ENCODE measurements around the gene RNPEPL1.

The RNPEPL1 gene

DNA sequence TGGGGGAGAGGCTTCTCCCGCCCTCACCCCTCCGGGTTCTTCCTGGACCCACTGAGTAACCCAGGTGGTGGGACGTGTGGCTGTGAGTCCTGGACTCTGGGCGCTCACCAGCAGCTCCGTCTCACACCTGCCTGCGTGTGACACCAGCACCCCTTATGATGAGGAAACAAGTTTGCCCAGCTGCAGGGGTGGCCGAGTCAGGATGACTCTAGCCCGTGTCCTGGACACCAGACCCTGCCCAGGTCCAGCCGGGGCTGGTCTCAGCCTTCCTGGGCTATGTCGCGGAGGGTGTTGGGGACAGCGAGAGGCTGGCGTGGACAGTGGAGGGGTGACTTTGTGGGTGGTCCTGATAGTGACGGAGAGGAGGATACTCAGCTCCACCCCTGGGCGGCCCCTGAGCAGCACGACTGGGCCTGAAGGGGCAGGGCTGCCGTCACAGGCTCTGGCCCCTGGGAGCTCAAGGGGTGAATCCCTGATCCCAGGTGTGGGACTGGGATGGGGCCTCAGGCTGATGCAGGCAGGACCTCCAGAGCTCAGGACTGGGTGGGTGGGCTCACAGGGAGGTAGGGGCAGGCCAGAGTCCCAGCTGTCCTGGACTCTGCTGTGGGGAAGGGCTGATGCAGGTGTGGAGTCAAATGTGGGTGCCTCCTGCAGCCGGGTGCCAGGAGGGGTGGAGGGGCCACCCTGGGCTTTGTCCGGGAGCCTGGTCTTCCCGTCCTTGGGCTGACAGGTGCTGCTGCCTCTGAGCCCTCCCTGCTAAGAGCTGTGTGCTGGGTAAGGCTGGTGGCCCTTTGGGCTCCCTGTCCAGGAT is 60.7 kb downstream of the RNPEPL1 start:
- no peak for DNase-seq (ENCODE audit: low read depth in 2 of 2)
- no peak overlapping the region for H3K4me3 ChIP-seq (replicated peaks in 1 of 2; ENCODE audit: low read depth in 2 of 2, low read length in 2 of 2)
- no peak for TF ChIP-seq CTCF (IDR thresholded peaks at IDR 0.05; ENCODE audit: low read depth, low read length)

DNA sequence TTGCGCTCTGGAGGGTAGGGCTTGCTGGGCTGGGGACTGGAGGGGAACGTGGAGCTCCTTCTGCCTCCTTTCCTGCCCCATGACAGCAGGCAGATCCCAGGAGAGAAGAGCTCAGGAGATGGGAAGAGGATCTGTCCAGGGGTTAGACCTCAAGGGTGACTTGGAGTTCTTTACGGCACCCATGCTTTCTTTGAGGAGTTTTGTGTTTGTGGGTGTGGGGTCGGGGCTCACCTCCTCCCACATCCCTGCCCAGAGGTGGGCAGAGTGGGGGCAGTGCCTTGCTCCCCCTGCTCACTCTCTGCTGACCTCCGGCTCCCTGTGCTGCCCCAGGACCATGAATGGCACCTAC is 61.3 kb downstream of the RNPEPL1 start:
- H3K4me3 ChIP-seq (replicated peaks in 1 of 2; ENCODE audit: low read depth in 2 of 2, low read length in 2 of 2) = no peak overlapping the region
- no peak for DNase-seq (ENCODE audit: low read depth in 2 of 2)
- no peak for TF ChIP-seq CTCF (IDR thresholded peaks at IDR 0.05; ENCODE audit: low read depth, low read length)

GRCh38 chr2:240629968-240630770 is 61.9 kb downstream of the RNPEPL1 start:
- no peak for TF ChIP-seq CTCF (IDR thresholded peaks at IDR 0.05; ENCODE audit: low read depth, low read length)
- DNase-seq (ENCODE audit: low read depth in 2 of 2) = no peak
- H3K4me3 ChIP-seq (replicated peaks in 1 of 2; ENCODE audit: low read depth in 2 of 2, low read length in 2 of 2) = no peak overlapping the region
